Measurements from ENCODE around the gene PCBP3. TPM values are rescaled to one million over a fixed set of nuclear protein-coding genes. Genes with fewer than 3 reads are reported as not detected.

The PCBP3 gene
- total RNA-seq, 1 experiment from 2014 or later, result 10.9 TPM

GRCh38 chr21:45825219-45825618, 181.7 kb downstream of the PCBP3 start:
- H3K27ac Mint-ChIP-seq, result peak overlapping the region in 1 of 3 experiments; percentile 28; a peak in 1 of 7 replicates
- H4K5ac ChIP-seq (ENCODE audit: insufficient read length, low read depth, low read length), result no peak overlapping the region
- H2BK12ac ChIP-seq (ENCODE audit: insufficient read length, low read depth, low read length), result no peak overlapping the region
- H3K4me1 Mint-ChIP-seq, result peaks cover 19 to 27% of the 10 kb centered on the region in 2 experiments
- no peak overlapping the region for H3K23ac ChIP-seq (ENCODE audit: insufficient read length, low read depth, low read length)
- H3K27me3 ChIP-seq (ENCODE audit: insufficient read depth, low read length), result no peaks in the 10 kb centered on the region
- H3K79me2 ChIP-seq (ENCODE audit: insufficient read depth, low read length), result no peaks in the 10 kb centered on the region
- no peak overlapping the region for H3K4me2 ChIP-seq (ENCODE audit: insufficient read depth, insufficient read length, low read length)
- H2BK20ac ChIP-seq (ENCODE audit: low read depth, low read length, poor library complexity, severe bottlenecking), result no peak overlapping the region
- H3T11ph ChIP-seq (ENCODE audit: low read length), result no peak overlapping the region
- H4K8ac ChIP-seq (replicated peaks; ENCODE audit: insufficient read length, low read depth, low read length), result no peak overlapping the region
- H3K56ac ChIP-seq (ENCODE audit: insufficient read length, low read depth, low read length), result no peak overlapping the region
- H3K14ac ChIP-seq (ENCODE audit: insufficient read depth, low read length), result no peak overlapping the region
- no peak overlapping the region for H2BK15ac ChIP-seq (ENCODE audit: low read depth, low read length)
- no peak for TF ChIP-seq CTCF (conservative IDR thresholded peaks at IDR 0.05)
- no peak overlapping the region for H3K4ac ChIP-seq (ENCODE audit: low read depth, low read length)
- H2BK5ac ChIP-seq (ENCODE audit: insufficient read length, low read length), result no peak overlapping the region
- H3K4me3 Mint-ChIP-seq, result no peak overlapping the region
- H2AFZ ChIP-seq (ENCODE audit: low read length), result no peak overlapping the region
- WGBS (ENCODE audit: extremely low coverage, insufficient read length, low lambda C conversion rate), result no CpG with 5 or more reads among the region's 13 CpGs
- no peaks in the 10 kb centered on the region for H3K79me1 ChIP-seq (ENCODE audit: insufficient read depth, low read depth, low read length, poor library complexity, severe bottlenecking)
- H3K18ac ChIP-seq (ENCODE audit: insufficient read length, low read depth, low read length), result no peak overlapping the region
- no peaks in the 10 kb centered on the region for H4K20me1 ChIP-seq (ENCODE audit: control insufficient read depth, insufficient read depth, insufficient read length)
- no peak overlapping the region for H4K91ac ChIP-seq (ENCODE audit: insufficient read length, low read depth, low read length)
- 0 out of 2 replicates have a peak, but pooled peaks cover 2% of the 10 kb centered on the region for H3K4me1 ChIP-seq (ENCODE audit: insufficient read depth, low read length)
- peaks cover 2% of the 10 kb centered on the region for H3K23me2 ChIP-seq (ENCODE audit: insufficient read length, low read depth, low read length, poor library complexity, severe bottlenecking)
- H2AK5ac ChIP-seq (ENCODE audit: insufficient read length, low read length), result no peak overlapping the region
- DNase-seq, result peak; percentile 25
- H3K9me3 Mint-ChIP-seq, result no peaks in the 10 kb centered on the region
- no peaks in the 10 kb centered on the region for H3K36me3 Mint-ChIP-seq (ENCODE audit: insufficient read depth in 1 of 3, low read depth in 3 of 3)
- no peaks in the 10 kb centered on the region for H3K9me3 ChIP-seq (ENCODE audit: control insufficient read depth, low read depth, low read length)
- H3K27me3 Mint-ChIP-seq (ENCODE audit: low read depth), result no peaks in the 10 kb centered on the region; the same call in 1 of the 2 replicates
- no peak overlapping the region for H3K27ac ChIP-seq (ENCODE audit: insufficient read length, low read depth, low read length)
- H3K9ac ChIP-seq (ENCODE audit: extremely low read depth, insufficient read length, low read length), result no peak overlapping the region
- no peak overlapping the region for H2BK120ac ChIP-seq (ENCODE audit: low read depth, low read length, poor library complexity, severe bottlenecking)
